Loucy (cell line): Measurements from ENCODE around the gene TMEM132A.

ENCODE experiments used
- H2AFZ ChIP-seq: fragments of 200-600 bp; sonication (generic); 2 replicates; pipeline ENCODE4 v1.6.0; 2016; ENCODE audit warnings: antibody characterized with exemption, mild to moderate bottlenecking, low read length, moderate library complexity
- H3F3A ChIP-seq: fragments of 200-600 bp; 2 replicates; pipeline ENCODE4 v1.6.0; 2016; ENCODE audit warnings: antibody characterized with exemption, low read depth, mild to moderate bottlenecking
- H3K27me3 ChIP-seq: fragments of 200-600 bp; sonication (generic); 2 replicates; pipeline ENCODE4 v1.6.1; 2014; ENCODE audit warnings: low read length, mild to moderate bottlenecking; ENCODE audit not compliant: insufficient read depth, poor library complexity, severe bottlenecking
- H3K36me3 ChIP-seq: fragments of 200-600 bp; sonication (generic); 2 replicates; pipeline ENCODE4 v1.6.1; 2016; ENCODE audit warnings: low read length; ENCODE audit not compliant: insufficient read depth
- H3K4me1 ChIP-seq: fragments of 200-600 bp; sonication (generic); 2 replicates; pipeline ENCODE4 v1.5.1; 2014; ENCODE audit warnings: low read length, mild to moderate bottlenecking; ENCODE audit not compliant: insufficient read depth, poor library complexity, severe bottlenecking
- H3K4me2 ChIP-seq: fragments of 200-600 bp; sonication (generic); 2 replicates; pipeline ENCODE4 v1.6.0; 2014; ENCODE audit warnings: antibody characterized with exemption, low read length, low read depth, mild to moderate bottlenecking; ENCODE audit not compliant: poor library complexity, severe bottlenecking
- H3K4me3 ChIP-seq: fragments of 200-600 bp; sonication (generic); 2 replicates; pipeline ENCODE4 v1.5.1; 2014; ENCODE audit warnings: low read length, mild to moderate bottlenecking, mixed read lengths; ENCODE audit not compliant: poor library complexity, severe bottlenecking
- H3K79me2 ChIP-seq: fragments of 200-600 bp; sonication (generic); 2 replicates; pipeline ENCODE4 v1.6.1; 2014; ENCODE audit warnings: low read length; ENCODE audit not compliant: insufficient read depth
- H3K9ac ChIP-seq: fragments of 200-600 bp; sonication (generic); 2 replicates; pipeline ENCODE4 v1.6.0; 2014; ENCODE audit warnings: mild to moderate bottlenecking, low read depth, low read length, moderate library complexity; ENCODE audit not compliant: poor library complexity, severe bottlenecking
- H3K9me2 ChIP-seq: fragments of 200-600 bp; sonication (generic); replicated peaks from 2 replicates; pipeline ENCODE4 v1.6.1; 2016; ENCODE audit warnings: low read depth, low read length, mixed read lengths
- H3K9me3 ChIP-seq: fragments of 200-600 bp; sonication (generic); 2 replicates; pipeline ENCODE4 v1.6.1; 2014; ENCODE audit warnings: mild to moderate bottlenecking, antibody characterized with exemption, low read length, low read depth; ENCODE audit not compliant: insufficient read depth
- H4K20me1 ChIP-seq: fragments of 200-600 bp; sonication (generic); 2 replicates; pipeline ENCODE4 v1.6.0; 2014; ENCODE audit warnings: antibody characterized with exemption, low read length, mild to moderate bottlenecking; ENCODE audit not compliant: insufficient read depth, poor library complexity, severe bottlenecking
- CTCF ChIP-seq: fragments of 200-600 bp; sonication (generic); conservative IDR thresholded peaks from 2 replicates; pipeline ENCODE4 v1.5.1; 2014; ENCODE audit warnings: mild to moderate bottlenecking, antibody characterized with exemption, low read length
- EZH2phosphoT487 ChIP-seq: fragments of 200-600 bp; IDR thresholded peaks from 2 replicates; pipeline ENCODE4 v1.6.1; 2018; ENCODE audit warnings: antibody characterized with exemption, mild to moderate bottlenecking, moderate library complexity, borderline replicate concordance

Gene TMEM132A

GRCh38 chr11:60957188-60957587, 32.9 kb downstream of the TMEM132A start:
- no peak overlapping the region for H3K9ac ChIP-seq
- H3K36me3 ChIP-seq, result no peaks in the 10 kb centered on the region
- peaks cover 2% of the 10 kb centered on the region for H3K27me3 ChIP-seq
- no peak overlapping the region for H2AFZ ChIP-seq
- no peaks in the 10 kb centered on the region for H4K20me1 ChIP-seq
- peaks cover 2% of the 10 kb centered on the region for H3K4me1 ChIP-seq
- no peak overlapping the region for H3K4me3 ChIP-seq
- no peaks in the 10 kb centered on the region for H3F3A ChIP-seq
- H3K79me2 ChIP-seq, result no peaks in the 10 kb centered on the region
- no peak overlapping the region for H3K4me2 ChIP-seq
- no peaks in the 10 kb centered on the region for H3K9me3 ChIP-seq
- TF ChIP-seq EZH2phosphoT487, result no peak
- TF ChIP-seq CTCF, result no peak
- H3K9me2 ChIP-seq, result no peaks in the 10 kb centered on the region

GRCh38 chr11:60959431-60959830, 35.2 kb downstream of the TMEM132A start:
- Histone ChIP-seq H3K9me2 (no peaks in the 10 kb centered on the region), H3K9ac (no peak overlapping the region), H3K9me3 (no peaks in the 10 kb centered on the region), H3K36me3 (no peaks in the 10 kb centered on the region), H3K79me2 (no peaks in the 10 kb centered on the region), H2AFZ (no peak overlapping the region), H3K27me3 (peaks cover 10% of the 10 kb centered on the region), H3F3A (no peaks in the 10 kb centered on the region), H4K20me1 (no peaks in the 10 kb centered on the region), H3K4me2 (no peak overlapping the region), H3K4me3 (no peak overlapping the region), H3K4me1 (no peaks in the 10 kb centered on the region)
- TF ChIP-seq CTCF (no peak), EZH2phosphoT487 (no peak)

GRCh38 chr11:60960405-60960804, 36.1 kb downstream of the TMEM132A start:
- H3K4me2 ChIP-seq, result no peak overlapping the region
- no peaks in the 10 kb centered on the region for H3K9me2 ChIP-seq
- no peaks in the 10 kb centered on the region for H3K79me2 ChIP-seq
- no peaks in the 10 kb centered on the region for H3K36me3 ChIP-seq
- no peaks in the 10 kb centered on the region for H4K20me1 ChIP-seq
- TF ChIP-seq EZH2phosphoT487, result no peak
- TF ChIP-seq CTCF, result no peak
- peaks cover 10% of the 10 kb centered on the region for H3K27me3 ChIP-seq
- H3K9me3 ChIP-seq, result no peaks in the 10 kb centered on the region
- H3K4me1 ChIP-seq, result no peaks in the 10 kb centered on the region
- H3K9ac ChIP-seq, result no peak overlapping the region
- no peak overlapping the region for H3K4me3 ChIP-seq
- H3F3A ChIP-seq, result no peaks in the 10 kb centered on the region
- H2AFZ ChIP-seq, result no peak overlapping the region
